GM10266 (cell line): ENCODE data around the gene TIAM2.

ENCODE experiments used
- DNase-seq: peaks from one replicate; pipeline ENCODE4 v3.0.0; 2012; ENCODE audit errors: extremely low spot score
- CTCF ChIP-seq: IDR thresholded peaks from 2 replicates; pipeline ENCODE4 v1.5.1; 2012; ENCODE audit warnings: mild to moderate bottlenecking, low read depth; ENCODE audit not compliant: control insufficient read depth, insufficient read depth; ENCODE audit errors: missing control alignments

Gene TIAM2

DNA sequence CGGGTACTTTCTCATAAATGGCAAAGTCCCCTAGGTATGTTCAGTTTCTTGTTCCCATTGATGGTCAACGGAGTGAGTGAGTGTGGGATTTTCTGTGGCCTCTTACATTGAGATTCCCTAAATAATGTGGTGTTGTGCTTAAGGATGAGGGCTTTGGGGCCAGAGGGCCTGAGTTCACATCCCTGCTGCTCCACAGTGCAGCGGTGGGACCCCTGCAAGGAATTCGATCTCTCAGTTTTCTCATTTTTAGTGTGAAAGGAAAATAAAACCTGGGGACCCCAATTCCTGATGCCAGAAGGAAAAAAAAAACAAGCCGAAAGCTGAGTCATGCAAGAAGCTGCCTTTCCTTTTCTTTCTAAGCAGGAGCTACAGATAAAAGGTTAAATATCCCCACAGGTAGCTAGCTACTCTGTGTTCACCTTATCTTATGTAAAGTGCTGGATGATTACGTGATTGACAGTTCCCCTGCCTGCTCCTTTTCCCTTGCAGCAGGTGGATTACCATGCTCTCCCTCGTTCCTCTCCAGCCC is 148.5 kb downstream of the TIAM2 start:
- DNase-seq: no peak
- no peak for TF ChIP-seq CTCF

DNA sequence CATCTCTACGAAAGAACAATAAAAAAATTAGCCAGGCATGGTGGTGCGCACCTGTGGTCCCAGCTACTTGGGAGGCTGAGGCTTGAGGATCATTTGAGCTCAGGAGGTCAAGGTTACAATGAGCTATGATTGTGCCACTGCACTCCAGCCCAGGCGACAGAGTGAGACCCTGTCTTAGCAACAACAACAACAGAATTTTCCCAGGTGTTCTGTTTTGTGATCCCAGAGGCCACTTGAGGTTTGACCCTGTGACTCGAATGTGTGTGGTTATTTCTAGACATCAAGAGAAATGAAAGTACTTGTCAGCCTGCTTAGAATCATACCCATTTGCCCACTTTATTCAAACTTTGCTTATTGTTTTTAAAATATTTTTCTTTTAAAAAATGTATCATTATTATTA is 151.1 kb downstream of the TIAM2 start:
- TF ChIP-seq CTCF: no peak

GRCh38 chr6:155147958-155148663 is 153.0 kb downstream of the TIAM2 start:
- no peak for TF ChIP-seq CTCF
- DNase-seq: no peak

More for the DNA sequence above, 151.1 kb downstream of the TIAM2 start:
- no peak for DNase-seq

- TF ChIP-seq CTCF: no peak
- DNase-seq: no peak
Observed at GRCh38 chr6:155150967-155151671, 156.0 kb downstream of the TIAM2 start.

GRCh38 chr6:155152211-155153076 is 157.3 kb downstream of the TIAM2 start:
- no peak for DNase-seq
- TF ChIP-seq CTCF: peak; percentile 30

DNA sequence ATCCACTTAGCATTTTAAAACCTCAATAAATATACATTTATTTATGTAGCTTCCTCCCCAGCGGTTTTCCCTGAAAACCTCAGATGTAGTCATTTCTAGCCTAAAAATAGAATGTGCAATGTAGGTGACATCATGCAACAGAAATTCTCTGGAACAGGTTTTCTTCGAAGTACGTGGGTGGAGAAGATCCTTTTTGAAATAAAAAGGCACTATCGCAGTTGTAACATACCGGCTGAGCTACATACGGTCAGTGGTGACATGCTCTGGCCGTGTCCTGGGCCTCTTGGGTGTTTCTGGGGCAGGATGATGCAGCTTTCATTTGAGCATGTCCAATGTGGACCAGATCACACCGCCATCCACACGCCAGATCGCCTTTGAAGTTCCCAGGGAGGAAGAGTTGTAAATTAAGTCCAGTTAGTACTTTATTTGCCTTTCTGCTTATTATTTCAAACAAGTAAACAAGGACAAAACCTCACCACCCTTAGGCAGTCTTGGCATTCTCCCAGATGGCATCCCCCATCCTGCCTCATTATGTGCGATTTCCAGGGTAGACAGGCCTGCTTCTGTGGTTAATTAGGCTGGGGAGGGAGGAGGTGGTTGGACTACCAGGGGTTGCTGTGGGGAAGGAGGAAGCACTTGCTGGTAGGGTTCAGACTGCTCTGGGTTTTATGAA is 159.2 kb downstream of the TIAM2 start:
- DNase-seq: no peak
- TF ChIP-seq CTCF: no peak
